Mesenchymal stem cell (in vitro differentiated cells and primary cell): ENCODE results near the gene STUM.

Source experiments
- DNase-seq: peaks from one replicate; pipeline ENCODE4 v3.0.0-alpha.2; 2013
- H2AFZ ChIP-seq: one replicate; pipeline ENCODE4 v1.6.1; 2013; ENCODE audit warnings: low read depth, mild to moderate bottlenecking, control low read depth, inconsistent platforms, low read length, moderate library complexity
- H2AK5ac ChIP-seq: 2 replicates; pipeline ENCODE4 v1.6.1; 2013; ENCODE audit warnings: low read length, moderate library complexity, mild to moderate bottlenecking, inconsistent platforms; ENCODE audit not compliant: severe bottlenecking
- H2BK120ac ChIP-seq: one replicate; pipeline ENCODE4 v1.6.1; 2013; ENCODE audit warnings: low read depth, mild to moderate bottlenecking, inconsistent platforms, low read length, moderate library complexity
- H2BK12ac ChIP-seq, 2 experiments: one replicate each; pipeline ENCODE4 v1.6.1; 2013; ENCODE audit warnings: inconsistent platforms in 2 of 2, low read length in 2 of 2, mild to moderate bottlenecking in 2 of 2, moderate library complexity in 2 of 2, control low read depth in 1 of 2
- H2BK15ac ChIP-seq: one replicate; pipeline ENCODE4 v1.6.1; 2013; ENCODE audit warnings: mild to moderate bottlenecking, low read depth, inconsistent platforms; ENCODE audit not compliant: poor library complexity, severe bottlenecking
- H2BK5ac ChIP-seq: 2 replicates; pipeline ENCODE4 v1.6.1; 2013; ENCODE audit warnings: low read depth, mild to moderate bottlenecking, low read length, control low read depth, inconsistent platforms; ENCODE audit not compliant: poor library complexity, severe bottlenecking
- H3K14ac ChIP-seq, 2 experiments: one replicate each; pipeline ENCODE4 v1.6.1; 2013; ENCODE audit warnings: inconsistent platforms in 2 of 2, low read length in 2 of 2, control low read depth in 1 of 2, mild to moderate bottlenecking in 1 of 2, moderate library complexity in 1 of 2
- H3K18ac ChIP-seq, 2 experiments: one replicate each; pipeline ENCODE4 v1.6.1; 2013; ENCODE audit warnings: inconsistent platforms in 2 of 2, low read length in 2 of 2, control low read depth in 1 of 2, low read depth in 1 of 2, mild to moderate bottlenecking in 1 of 2
- H3K23ac ChIP-seq, 2 experiments: one replicate each; pipeline ENCODE4 v1.6.1; 2013; ENCODE audit warnings: inconsistent platforms in 2 of 2, low read length in 2 of 2, mild to moderate bottlenecking in 2 of 2, moderate library complexity in 2 of 2, control low read depth in 1 of 2
- H3K27ac ChIP-seq: 2 replicates; pipeline ENCODE4 v1.5.1; 2013; ENCODE audit warnings: mild to moderate bottlenecking, moderate library complexity, low read length, control low read depth, inconsistent platforms; ENCODE audit not compliant: poor library complexity, severe bottlenecking
- H3K27me3 ChIP-seq, 2 experiments: 2 replicates each; pipeline versions ENCODE4 v1.6.1 to v1.7.0; 2013; ENCODE audit warnings: low read length in 2 of 2, mild to moderate bottlenecking in 2 of 2, moderate library complexity in 2 of 2, control low read depth in 1 of 2, inconsistent platforms in 1 of 2; ENCODE audit not compliant: control insufficient read depth in 1 of 2, insufficient read depth in 1 of 2
- H3K36me3 ChIP-seq, 2 experiments: 2 replicates each; pipeline versions ENCODE4 v1.6.1 to v1.7.0; 2013; ENCODE audit warnings: low read length in 2 of 2, control low read depth in 1 of 2, inconsistent platforms in 1 of 2, low read depth in 1 of 2, mild to moderate bottlenecking in 1 of 2; ENCODE audit not compliant: insufficient read depth in 2 of 2, control insufficient read depth in 1 of 2
- H3K4ac ChIP-seq, 2 experiments: one replicate each; pipeline ENCODE4 v1.6.1; 2013; ENCODE audit warnings: inconsistent platforms in 2 of 2, low read length in 2 of 2, mild to moderate bottlenecking in 2 of 2, moderate library complexity in 2 of 2, control low read depth in 1 of 2, low read depth in 1 of 2
- H3K4me1 ChIP-seq: 2 replicates; pipeline ENCODE4 v1.6.1; 2013; ENCODE audit warnings: low read depth, low read length, control low read depth; ENCODE audit not compliant: control insufficient read depth, insufficient read depth
- H3K4me2 ChIP-seq: 2 replicates; pipeline ENCODE4 v1.6.1; 2013; ENCODE audit warnings: low read length, mild to moderate bottlenecking, inconsistent platforms; ENCODE audit not compliant: poor library complexity, severe bottlenecking
- H3K4me3 ChIP-seq, 2 experiments: 2 replicates each; pipeline versions ENCODE4 v1.5.1 to v1.7.0; 2013; ENCODE audit warnings: low read length in 2 of 2, mild to moderate bottlenecking in 2 of 2, control low read depth in 1 of 2, low read depth in 1 of 2; ENCODE audit not compliant: insufficient read depth in 1 of 2
- H3K79me1 ChIP-seq: replicated peaks from 2 replicates; pipeline ENCODE4 v1.6.1; 2013; ENCODE audit warnings: mild to moderate bottlenecking, control low read depth, low read length, inconsistent platforms; ENCODE audit not compliant: poor library complexity, severe bottlenecking
- H3K9ac ChIP-seq: 2 replicates; pipeline ENCODE4 v1.7.0; 2013; ENCODE audit warnings: mild to moderate bottlenecking, low read length, moderate library complexity
- H3K9me3 ChIP-seq: 2 replicates; pipeline ENCODE4 v1.7.0; 2013; ENCODE audit warnings: mild to moderate bottlenecking, low read length; ENCODE audit not compliant: control insufficient read depth
- H4K8ac ChIP-seq: one replicate; pipeline ENCODE4 v1.6.1; 2013; ENCODE audit warnings: inconsistent platforms, mild to moderate bottlenecking, low read length, moderate library complexity
- H4K91ac ChIP-seq: one replicate; pipeline ENCODE4 v1.6.1; 2013; ENCODE audit warnings: mild to moderate bottlenecking, low read length, inconsistent platforms
- WGBS: methylation state at CpG from one replicate; pipeline ENCODE4 v1.1.7; 2013; ENCODE audit warnings: mixed read lengths; 5-methylcytosine and 5-hydroxymethylcytosine counted together

The STUM gene

GRCh38 chr1:226551299-226551698 is 2.7 kb downstream of the STUM start:
- Histone ChIP-seq H2BK15ac (no peak overlapping the region), H3K14ac (no peak overlapping the region), H3K9me3 (no peaks in the 10 kb centered on the region), H3K27ac (no peak overlapping the region), H3K4ac (no peak overlapping the region), H2BK5ac (no peak overlapping the region), H4K8ac (no peak overlapping the region), H2BK12ac (no peak overlapping the region), H4K91ac (no peak overlapping the region), H3K4me2 (no peak overlapping the region), H2AFZ (no peak overlapping the region), H2BK120ac (no peak overlapping the region), H3K23ac (no peak overlapping the region), H3K4me1 (peaks cover 20% of the 10 kb centered on the region), H3K36me3 (no peaks in the 10 kb centered on the region), H3K27me3 (peaks cover 41 to 81% of the 10 kb centered on the region in 2 experiments), H3K9ac (no peak overlapping the region), H2AK5ac (no peak overlapping the region), H3K79me1 (no peaks in the 10 kb centered on the region), H3K4me3 (no peak overlapping the region), H3K18ac (no peak overlapping the region)
- 60% methylated on average over 1 of the region's 2 CpGs for WGBS
- DNase-seq: no peak

- no CpG with 5 or more reads among the region's 4 CpGs for WGBS
- Histone ChIP-seq H3K9me3 (no peaks in the 10 kb centered on the region), H3K36me3 (no peaks in the 10 kb centered on the region)
These were observed 3.5 kb downstream of the STUM start for GRCh38 chr1:226552061-226552460.

GRCh38 chr1:226553266-226553923 is 4.8 kb downstream of the STUM start:
- Histone ChIP-seq H3K18ac (no peak overlapping the region), H3K27ac (no peak overlapping the region), H2BK12ac (no peak overlapping the region), H3K4me1 (peaks cover 17% of the 10 kb centered on the region), H2AK5ac (no peak overlapping the region), H3K27me3 (peaks cover 35 to 69% of the 10 kb centered on the region in 2 experiments), H2AFZ (no peak overlapping the region), H3K4ac (no peak overlapping the region), H3K36me3 (no peaks in the 10 kb centered on the region), H3K4me2 (no peak overlapping the region), H3K23ac (no peak overlapping the region), H4K8ac (no peak overlapping the region), H2BK15ac (no peak overlapping the region), H3K79me1 (no peaks in the 10 kb centered on the region), H2BK120ac (no peak overlapping the region), H3K9me3 (no peaks in the 10 kb centered on the region), H4K91ac (no peak overlapping the region), H3K9ac (no peak overlapping the region), H3K4me3 (no peak overlapping the region), H2BK5ac (no peak overlapping the region), H3K14ac (no peak overlapping the region)
- no peak for DNase-seq
- WGBS: 63% methylated on average over 1 of the region's 2 CpGs

More at GRCh38 chr1:226552061-226552460, 3.5 kb downstream of the STUM start:
- Histone ChIP-seq H4K8ac (no peak overlapping the region), H2BK5ac (no peak overlapping the region), H3K4me3 (no peak overlapping the region), H4K91ac (no peak overlapping the region), H2AK5ac (no peak overlapping the region), H3K4ac (no peak overlapping the region), H3K14ac (no peak overlapping the region), H3K27ac (no peak overlapping the region), H3K9ac (no peak overlapping the region), H3K23ac (no peak overlapping the region), H3K4me1 (peaks cover 20% of the 10 kb centered on the region), H2AFZ (no peak overlapping the region), H3K4me2 (no peak overlapping the region), H3K27me3 (peaks cover 38 to 74% of the 10 kb centered on the region in 2 experiments), H3K79me1 (no peaks in the 10 kb centered on the region), H2BK15ac (no peak overlapping the region), H3K18ac (no peak overlapping the region), H2BK120ac (no peak overlapping the region), H2BK12ac (no peak overlapping the region)
- DNase-seq: no peak

GRCh38 chr1:226553924-226554282 is 5.3 kb downstream of the STUM start:
- H2AK5ac ChIP-seq: no peak overlapping the region
- H4K8ac ChIP-seq: no peak overlapping the region
- no peaks in the 10 kb centered on the region for H3K9me3 ChIP-seq
- peaks cover 12% of the 10 kb centered on the region for H3K4me1 ChIP-seq
- no peak overlapping the region for H2AFZ ChIP-seq
- no peak overlapping the region for H2BK120ac ChIP-seq
- DNase-seq: no peak
- H4K91ac ChIP-seq: no peak overlapping the region
- no peak overlapping the region for H3K9ac ChIP-seq
- H3K36me3 ChIP-seq: no peaks in the 10 kb centered on the region
- no peak overlapping the region for H2BK12ac ChIP-seq
- H3K27ac ChIP-seq: no peak overlapping the region
- 82% methylated on average over 5 of the region's 6 CpGs for WGBS
- peaks cover 33 to 68% of the 10 kb centered on the region in 2 experiments for H3K27me3 ChIP-seq
- H3K18ac ChIP-seq: no peak overlapping the region
- no peak overlapping the region for H2BK15ac ChIP-seq
- H3K23ac ChIP-seq: no peak overlapping the region
- no peak overlapping the region for H3K4me3 ChIP-seq
- H3K4me2 ChIP-seq: no peak overlapping the region
- no peak overlapping the region for H2BK5ac ChIP-seq
- no peak overlapping the region for H3K14ac ChIP-seq
- no peaks in the 10 kb centered on the region for H3K79me1 ChIP-seq
- no peak overlapping the region for H3K4ac ChIP-seq
